ENCODE measurements around the gene ZFHX2.

DNA sequence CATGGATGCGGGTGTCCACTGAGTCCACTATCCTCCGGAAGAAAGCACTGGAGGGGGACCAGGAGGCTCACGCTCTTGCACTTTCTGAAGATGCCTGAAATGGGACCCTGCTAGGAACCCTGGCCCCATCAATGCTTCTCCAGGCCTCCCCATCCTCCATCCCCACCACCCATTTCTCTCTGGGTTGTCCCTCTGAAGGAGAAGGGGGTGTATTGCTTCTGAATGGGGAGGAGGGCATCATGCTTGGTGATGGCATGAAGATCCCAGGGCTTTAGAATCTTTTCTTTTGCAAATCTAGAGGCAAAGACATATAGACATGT is 27.7 kb upstream of the ZFHX2 start:
- TF ChIP-seq, protein P1, sequence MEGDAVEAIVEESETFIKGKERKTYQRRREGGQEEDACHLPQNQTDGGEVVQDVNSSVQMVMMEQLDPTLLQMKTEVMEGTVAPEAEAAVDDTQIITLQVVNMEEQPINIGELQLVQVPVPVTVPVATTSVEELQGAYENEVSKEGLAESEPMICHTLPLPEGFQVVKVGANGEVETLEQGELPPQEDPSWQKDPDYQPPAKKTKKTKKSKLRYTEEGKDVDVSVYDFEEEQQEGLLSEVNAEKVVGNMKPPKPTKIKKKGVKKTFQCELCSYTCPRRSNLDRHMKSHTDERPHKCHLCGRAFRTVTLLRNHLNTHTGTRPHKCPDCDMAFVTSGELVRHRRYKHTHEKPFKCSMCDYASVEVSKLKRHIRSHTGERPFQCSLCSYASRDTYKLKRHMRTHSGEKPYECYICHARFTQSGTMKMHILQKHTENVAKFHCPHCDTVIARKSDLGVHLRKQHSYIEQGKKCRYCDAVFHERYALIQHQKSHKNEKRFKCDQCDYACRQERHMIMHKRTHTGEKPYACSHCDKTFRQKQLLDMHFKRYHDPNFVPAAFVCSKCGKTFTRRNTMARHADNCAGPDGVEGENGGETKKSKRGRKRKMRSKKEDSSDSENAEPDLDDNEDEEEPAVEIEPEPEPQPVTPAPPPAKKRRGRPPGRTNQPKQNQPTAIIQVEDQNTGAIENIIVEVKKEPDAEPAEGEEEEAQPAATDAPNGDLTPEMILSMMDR (IDR thresholded peaks at IDR 0.05), result no peak
- no peak for TF ChIP-seq POLR2A (IDR thresholded peaks at IDR 0.05)
